GM23248 (cell line): Measurements from ENCODE around the gene CACNB2.

Source experiments
- EZH2 ChIP-seq: fragments of 200-600 bp; sonication (generic); IDR thresholded peaks from 2 replicates; pipeline ENCODE4 v1.6.1; 2018; ENCODE audit warnings: antibody characterized with exemption, mild to moderate bottlenecking; ENCODE audit not compliant: insufficient read depth, poor library complexity, severe bottlenecking
- EZH2phosphoT487 ChIP-seq: fragments of 200-600 bp; sonication (generic); IDR thresholded peaks from 2 replicates; pipeline ENCODE4 v1.6.1; 2018; ENCODE audit warnings: antibody characterized with exemption, moderate library complexity, mild to moderate bottlenecking, low read depth; ENCODE audit not compliant: insufficient read depth

GRCh38 chr10:18222866-18223265 is 82.6 kb downstream of the CACNB2 start:
- TF ChIP-seq EZH2phosphoT487 (no peak), EZH2 (no peak)
